PC-9 (cell line): Measurements from ENCODE around the gene DPY19L3. TPM values are rescaled to one million over a fixed set of nuclear protein-coding genes. Genes with fewer than 3 reads are reported as not detected.

Experiments used
- BruUV-seq: library from RNA; stranded (reverse); fragments of 400-500 nt; replicated peaks from 2 replicates; lab custom pipeline; 2021; lab: Mats Ljungman, UMichigan
- CTCF ChIA-PET: fragments of 300-600 bp; sonication (Branson Sonifier 250); formaldehyde crosslinking; loops from one replicate; lab custom pipeline; 2022; ENCODE audit warnings: antibody characterized with exemption; lab: Charles Lee
- POLR2A ChIA-PET: fragments of 300-600 bp; sonication (Branson Sonifier 250); formaldehyde crosslinking; loops from one replicate; lab custom pipeline; 2022; ENCODE audit warnings: antibody characterized with exemption; ENCODE audit not compliant: unreplicated experiment; lab: Charles Lee
- DNase-seq, 2 experiments: peaks; one replicate each; pipeline versions ENCODE4 v3.0.0 to v3.0.0-alpha.2; 2015 to 2022; ENCODE audit warnings: mixed read lengths in 1 of 2
- H2AFZ ChIP-seq: fragments of 200-600 bp; sonication (generic); 2 replicates; pipeline ENCODE4 v1.8.1; 2017; ENCODE audit warnings: antibody characterized with exemption
- H3F3A ChIP-seq: fragments of 200-600 bp; sonication (generic); 2 replicates; pipeline ENCODE4 v1.8.1; 2017; ENCODE audit warnings: antibody characterized with exemption, mild to moderate bottlenecking, low read depth; ENCODE audit not compliant: insufficient read depth
- H3K27ac ChIP-seq: fragments of 200-600 bp; sonication (generic); 2 replicates; pipeline ENCODE4 v1.6.1; 2016; ENCODE audit warnings: mixed run types
- H3K27me3 ChIP-seq: fragments of 200-600 bp; sonication (generic); 2 replicates; pipeline ENCODE4 v1.6.1; 2016; ENCODE audit warnings: low read depth, mixed run types; ENCODE audit not compliant: insufficient read depth
- H3K36me3 ChIP-seq: fragments of 200-600 bp; sonication (generic); 2 replicates; pipeline ENCODE4 v1.6.1; 2016; ENCODE audit warnings: low read depth, mixed run types
- H3K4me1 ChIP-seq: fragments of 200-600 bp; sonication (generic); replicated peaks from 2 replicates; pipeline ENCODE4 v1.6.1; 2016; ENCODE audit warnings: mixed run types; ENCODE audit not compliant: insufficient read depth
- H3K4me2 ChIP-seq: fragments of 200-600 bp; sonication (generic); 2 replicates; pipeline ENCODE4 v1.6.1; 2017; ENCODE audit warnings: mixed run types
- H3K4me3 ChIP-seq: fragments of 200-600 bp; sonication (generic); 2 replicates; pipeline ENCODE4 v1.6.1; 2016; ENCODE audit warnings: mixed run types
- H3K79me2 ChIP-seq: fragments of 200-600 bp; sonication (generic); 2 replicates; pipeline ENCODE4 v1.6.1; 2017; ENCODE audit warnings: low read depth, mixed run types
- H3K9me2 ChIP-seq: fragments of 200-600 bp; sonication (generic); 2 replicates; pipeline ENCODE4 v1.8.1; 2017; ENCODE audit warnings: mild to moderate bottlenecking; ENCODE audit not compliant: insufficient read depth
- H3K9me3 ChIP-seq: fragments of 200-600 bp; sonication (generic); 2 replicates; pipeline ENCODE4 v1.8.1; 2016; ENCODE audit warnings: low read depth; ENCODE audit not compliant: insufficient read depth
- H4K20me1 ChIP-seq: fragments of 200-600 bp; sonication (generic); 2 replicates; pipeline ENCODE4 v1.8.1; 2017; ENCODE audit not compliant: insufficient read depth
- EZH2 ChIP-seq: fragments of 200-600 bp; sonication (generic); IDR thresholded peaks from 2 replicates; pipeline ENCODE4 v1.8.0; 2017; ENCODE audit warnings: antibody characterized with exemption, low read depth
- intact Hi-C: fragments of 100-400 bp; cut with micrococcal nuclease; formaldehyde crosslinking; loops from one replicate; pipeline ENCODE4 v1.10.0; 2022; ENCODE audit not compliant: unreplicated experiment
- total RNA-seq: library from RNA; stranded (reverse); gene quantifications from 2 replicates; pipeline ENCODE4 v1.2.3, GENCODE V29; 2021
- TF ChIP-seq, protein P1 (sequence below): fragments of 200-600 bp; sonication (generic); conservative IDR thresholded peaks from 2 replicates; pipeline ENCODE4 v1.6.1; 2017; ENCODE audit warnings: mixed run types, antibody characterized with exemption, mild to moderate bottlenecking, moderate library complexity

The DPY19L3 gene
- total RNA-seq, 1 experiment from 2014 or later, result 22.3 TPM

DNA sequence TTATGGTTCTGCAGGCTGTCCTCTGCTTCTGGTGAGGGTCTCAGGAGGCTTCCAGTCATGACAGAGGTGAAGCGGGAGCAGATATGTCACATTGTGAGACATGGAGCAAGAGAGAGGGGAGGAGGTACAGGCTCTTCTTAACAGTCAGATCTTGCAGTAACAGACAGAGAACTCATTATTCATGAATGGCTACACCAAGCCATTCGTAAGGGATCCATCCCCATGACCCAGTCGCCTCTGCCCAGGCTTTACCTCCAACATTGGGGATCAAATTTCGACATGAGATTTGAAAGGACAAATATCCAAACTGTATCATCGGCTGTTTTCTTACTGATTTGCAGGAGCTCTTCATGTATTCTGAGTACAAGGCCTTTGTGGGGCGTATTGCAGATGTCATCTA lies 38.5 kb upstream of the DPY19L3 start:
- Histone ChIP-seq H3K4me3 (no peak overlapping the region), H3K27ac (no peak overlapping the region), H3K79me2 (peaks cover 70% of the 10 kb centered on the region), H4K20me1 (peaks cover 18% of the 10 kb centered on the region), H2AFZ (no peak overlapping the region), H3K9me2 (no peaks in the 10 kb centered on the region), H3F3A (peaks cover 20% of the 10 kb centered on the region), H3K4me1 (peaks cover 34% of the 10 kb centered on the region), H3K27me3 (no peaks in the 10 kb centered on the region), H3K36me3 (peaks cover 43% of the 10 kb centered on the region; the same call in 1 of the 2 replicates), H3K4me2 (no peak overlapping the region), H3K9me3 (0 out of 2 replicates have a peak, but pooled peaks cover 3% of the 10 kb centered on the region)
- no TSS peak for BruUV-seq
- intact Hi-C loops, result no loop called here
- TF ChIP-seq, protein P1, sequence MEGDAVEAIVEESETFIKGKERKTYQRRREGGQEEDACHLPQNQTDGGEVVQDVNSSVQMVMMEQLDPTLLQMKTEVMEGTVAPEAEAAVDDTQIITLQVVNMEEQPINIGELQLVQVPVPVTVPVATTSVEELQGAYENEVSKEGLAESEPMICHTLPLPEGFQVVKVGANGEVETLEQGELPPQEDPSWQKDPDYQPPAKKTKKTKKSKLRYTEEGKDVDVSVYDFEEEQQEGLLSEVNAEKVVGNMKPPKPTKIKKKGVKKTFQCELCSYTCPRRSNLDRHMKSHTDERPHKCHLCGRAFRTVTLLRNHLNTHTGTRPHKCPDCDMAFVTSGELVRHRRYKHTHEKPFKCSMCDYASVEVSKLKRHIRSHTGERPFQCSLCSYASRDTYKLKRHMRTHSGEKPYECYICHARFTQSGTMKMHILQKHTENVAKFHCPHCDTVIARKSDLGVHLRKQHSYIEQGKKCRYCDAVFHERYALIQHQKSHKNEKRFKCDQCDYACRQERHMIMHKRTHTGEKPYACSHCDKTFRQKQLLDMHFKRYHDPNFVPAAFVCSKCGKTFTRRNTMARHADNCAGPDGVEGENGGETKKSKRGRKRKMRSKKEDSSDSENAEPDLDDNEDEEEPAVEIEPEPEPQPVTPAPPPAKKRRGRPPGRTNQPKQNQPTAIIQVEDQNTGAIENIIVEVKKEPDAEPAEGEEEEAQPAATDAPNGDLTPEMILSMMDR, result no peak
- no peak for TF ChIP-seq EZH2
- DNase-seq, result no peak
- ChIA-PET CTCF (no interaction called here), POLR2A (no interaction called here)

DNA sequence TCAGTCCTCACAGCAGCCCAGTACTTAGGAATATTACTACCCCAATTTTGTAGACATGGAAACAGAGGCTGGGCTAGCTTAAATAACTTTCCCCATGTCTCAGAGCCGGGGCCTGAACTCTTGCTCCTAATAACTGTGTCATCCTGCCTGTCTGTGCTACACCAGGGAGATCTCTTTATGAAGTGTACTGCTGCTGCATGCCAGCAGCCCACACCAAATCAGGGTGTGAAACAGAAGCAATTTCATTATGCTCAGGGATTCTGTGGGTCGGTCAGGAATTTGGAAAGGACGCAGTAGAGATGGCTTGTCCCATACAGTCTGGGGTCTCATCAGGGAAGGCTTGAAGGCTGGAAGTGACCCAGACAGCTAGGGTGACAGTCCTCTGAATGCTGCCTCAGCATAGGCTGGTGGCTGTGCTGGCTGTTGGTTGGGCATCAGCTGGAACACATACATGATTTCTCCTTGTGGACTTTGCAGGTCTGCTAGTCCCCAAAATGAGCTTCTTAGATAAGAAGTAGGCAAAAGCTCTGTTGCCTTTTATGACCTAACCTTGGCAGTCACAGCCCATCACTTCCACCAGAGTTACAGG lies 37.5 kb upstream of the DPY19L3 start:
- intact Hi-C loops, result no loop called here
- DNase-seq, result no peak
- H3K4me1 ChIP-seq, result peaks cover 34% of the 10 kb centered on the region
- H4K20me1 ChIP-seq, result peaks cover 10% of the 10 kb centered on the region
- peaks cover 70% of the 10 kb centered on the region for H3K79me2 ChIP-seq
- no peak overlapping the region for H2AFZ ChIP-seq
- no peak overlapping the region for H3K4me3 ChIP-seq
- H3K27me3 ChIP-seq, result no peaks in the 10 kb centered on the region
- no TSS peak for BruUV-seq
- TF ChIP-seq EZH2, result no peak
- TF ChIP-seq, protein P1, result no peak
- peaks cover 21% of the 10 kb centered on the region for H3F3A ChIP-seq
- H3K36me3 ChIP-seq, result peaks cover 48% of the 10 kb centered on the region; the same call in 1 of the 2 replicates
- H3K4me2 ChIP-seq, result no peak overlapping the region
- no peak overlapping the region for H3K27ac ChIP-seq
- H3K9me2 ChIP-seq, result no peaks in the 10 kb centered on the region
- POLR2A ChIA-PET, result no interaction called here
- CTCF ChIA-PET, result no interaction called here
- H3K9me3 ChIP-seq, result 0 out of 2 replicates have a peak, but pooled peaks cover 4% of the 10 kb centered on the region

DNA sequence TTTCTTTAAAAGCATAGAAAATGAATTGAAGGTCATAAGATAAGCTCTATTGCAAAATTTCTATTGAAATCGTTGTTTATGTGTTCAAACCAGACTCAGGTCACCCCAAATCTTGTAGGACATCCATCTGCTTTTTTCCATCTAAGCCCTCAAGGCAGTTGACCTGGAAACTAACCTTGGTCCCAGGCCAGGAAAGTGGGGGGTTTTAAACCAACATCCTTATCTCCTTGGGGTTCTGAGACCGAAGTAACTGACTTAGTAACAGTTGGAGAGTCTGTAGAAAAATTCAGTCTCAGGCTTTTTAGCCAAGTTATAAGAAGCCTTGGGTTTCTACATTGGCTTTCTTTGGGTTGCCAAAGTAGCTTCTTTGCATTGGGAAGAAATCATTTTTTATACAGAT lies 36.8 kb upstream of the DPY19L3 start:
- peaks cover 5% of the 10 kb centered on the region; the same call in 1 of the 2 replicates for H4K20me1 ChIP-seq
- H3K79me2 ChIP-seq, result peaks cover 66% of the 10 kb centered on the region
- intact Hi-C loops, result no loop called here
- no peak overlapping the region for H2AFZ ChIP-seq
- ChIA-PET POLR2A (no interaction called here), CTCF (no interaction called here)
- no peak for DNase-seq
- no peaks in the 10 kb centered on the region for H3K9me2 ChIP-seq
- no peak overlapping the region for H3K27ac ChIP-seq
- H3K4me1 ChIP-seq, result peaks cover 32% of the 10 kb centered on the region
- peaks cover 48% of the 10 kb centered on the region; the same call in 1 of the 2 replicates for H3K36me3 ChIP-seq
- TF ChIP-seq, protein P1, result no peak
- no peak for TF ChIP-seq EZH2
- no peak overlapping the region for H3K4me3 ChIP-seq
- BruUV-seq, result no TSS peak
- 0 out of 2 replicates have a peak, but pooled peaks cover 4% of the 10 kb centered on the region for H3K9me3 ChIP-seq
- H3F3A ChIP-seq, result peaks cover 21% of the 10 kb centered on the region
- no peak overlapping the region for H3K4me2 ChIP-seq
- no peaks in the 10 kb centered on the region for H3K27me3 ChIP-seq
